Uterus (tissue), 4 donors: ENCODE data around the gene TSPAN33. TPM values are rescaled to one million over a fixed set of nuclear protein-coding genes. Genes with fewer than 3 reads are reported as not detected.

Source experiments
- DNase-seq, 2 donors: peaks; one replicate each; pipeline ENCODE4 v3.0.0-alpha.2; 2019 to 2020
- H3K27ac ChIP-seq, 2 donors: fragments of 200-600 bp; sonication (generic); 1 replicate in 1 of 2; 2 replicates in 1 of 2; pipeline ENCODE4 v1.5.1; 2016 to 2018
- H3K27me3 ChIP-seq, 2 donors: fragments of 200-600 bp; sonication (generic); one replicate each; pipeline ENCODE4 v1.5.1; 2018 to 2019; ENCODE audit warnings: control low read depth in 1 of 2
- H3K36me3 ChIP-seq, 2 donors: fragments of 200-600 bp; sonication (generic); one replicate each; pipeline ENCODE4 v1.5.1; 2019; ENCODE audit warnings: control low read depth in 1 of 2
- H3K4me1 ChIP-seq, 2 donors: fragments of 200-600 bp; sonication (generic); one replicate each; pipeline ENCODE4 v1.5.1; 2018 to 2019; ENCODE audit warnings: control low read depth in 1 of 2
- H3K4me3 ChIP-seq, 2 donors: fragments of 200-600 bp; sonication (generic); 1 replicate in 1 of 2; 2 replicates in 1 of 2; pipeline ENCODE4 v1.5.1; 2018 to 2019; ENCODE audit warnings: mild to moderate bottlenecking in 1 of 2
- H3K9me3 ChIP-seq, 2 donors: fragments of 200-600 bp; sonication (generic); one replicate each; pipeline ENCODE4 v1.5.1; 2019; ENCODE audit warnings: control low read depth in 1 of 2
- CTCF ChIP-seq, 4 experiments: fragments of 200-600 bp in 2 of 4; fragments of 450-650 bp in 2 of 4; sonication (generic) in 2 of 4; IDR thresholded peaks; one replicate each; pipeline ENCODE4 v1.5.1; 2016 to 2019; ENCODE audit warnings: antibody characterized with exemption in 4 of 4, mild to moderate bottlenecking in 2 of 4, moderate library complexity in 1 of 4
- POLR2A ChIP-seq, 2 donors: fragments of 450-650 bp; IDR thresholded peaks; one replicate each; pipeline ENCODE4 v1.6.1; 2016; ENCODE audit warnings: antibody characterized with exemption in 2 of 2, mild to moderate bottlenecking in 1 of 2, moderate library complexity in 1 of 2
- intact Hi-C: fragments of 100-400 bp; cut with DNase I; formaldehyde crosslinking; loops from one replicate; pipeline ENCODE4 v1.15.1; 2023; ENCODE audit warnings: low total_unique reads
- total RNA-seq, 4 donors: library from RNA; depleted of rRNA in 3 of 4; stranded (reverse); fragments of >200 nt in 3 of 4; gene quantifications; one replicate each; pipeline versions ENCODE4 v1.1.0 to v1.2.4, GENCODE V29; 2014 to 2023
- donor health status: DM: yes; HTN: yes; CAD: no.

The TSPAN33 gene
- total RNA-seq: 1 to 10 TPM in 2 of 4 donors, not detected in 2; 3.9 to 7.0 TPM

GRCh38 chr7:129144095-129144833, at the start of gene TSPAN33:
Gene TSPAN33, plus strand, starts transcription at chr7:129144707. Its CDS starts 274 bp downstream, at chr7:129144981.
- no peak for TF ChIP-seq CTCF (IDR thresholded peaks at IDR 0.05)
- no peak for TF ChIP-seq POLR2A (IDR thresholded peaks at IDR 0.05)
- peak within 1 kb of the TSS; percentile 28 to 36 for H3K4me3 ChIP-seq
- H3K36me3 ChIP-seq: no peaks in the 10 kb centered on the region
- intact Hi-C loops: no loop called here
- H3K27me3 ChIP-seq: peaks cover 0 to 7% of the 10 kb centered on the region in 2 donors
- peaks cover 0 to 4% of the 10 kb centered on the region in 2 donors for H3K4me1 ChIP-seq
- H3K9me3 ChIP-seq: no peaks in the 10 kb centered on the region
- peak; percentile 46 to 67 for DNase-seq
- H3K27ac ChIP-seq: no peak within 1 kb of the TSS

GRCh38 chr7:129095258-129095657, 49.2 kb upstream of the TSPAN33 start:
- DNase-seq: no peak
- H3K27ac ChIP-seq: no peak overlapping the region
- H3K36me3 ChIP-seq: no peaks in the 10 kb centered on the region
- TF ChIP-seq CTCF (IDR thresholded peaks at IDR 0.05): no peak
- TF ChIP-seq POLR2A (IDR thresholded peaks at IDR 0.05): no peak
- intact Hi-C loops: no loop called here
- no peaks in the 10 kb centered on the region for H3K4me1 ChIP-seq
- H3K27me3 ChIP-seq: no peaks in the 10 kb centered on the region
- no peak overlapping the region for H3K4me3 ChIP-seq
- H3K9me3 ChIP-seq: no peaks in the 10 kb centered on the region

GRCh38 chr7:129098409-129099084, 46.0 kb upstream of the TSPAN33 start:
- no peak overlapping the region for H3K27ac ChIP-seq
- H3K4me3 ChIP-seq: no peak overlapping the region
- DNase-seq: no peak
- TF ChIP-seq POLR2A (IDR thresholded peaks at IDR 0.05) (no peak), CTCF (IDR thresholded peaks at IDR 0.05) (no peak)
- intact Hi-C loops: no loop called here
- no peaks in the 10 kb centered on the region for H3K36me3 ChIP-seq
- no peaks in the 10 kb centered on the region for H3K9me3 ChIP-seq
- H3K27me3 ChIP-seq: no peaks in the 10 kb centered on the region
- H3K4me1 ChIP-seq: no peaks in the 10 kb centered on the region

GRCh38 chr7:129100827-129101166, 43.7 kb upstream of the TSPAN33 start:
- H3K4me1 ChIP-seq: no peaks in the 10 kb centered on the region
- H3K36me3 ChIP-seq: no peaks in the 10 kb centered on the region
- H3K4me3 ChIP-seq: no peak overlapping the region
- H3K27me3 ChIP-seq: no peaks in the 10 kb centered on the region
- intact Hi-C loops: no loop called here
- no peak overlapping the region for H3K27ac ChIP-seq
- H3K9me3 ChIP-seq: no peaks in the 10 kb centered on the region
- no peak for TF ChIP-seq CTCF (IDR thresholded peaks at IDR 0.05)
- TF ChIP-seq POLR2A (IDR thresholded peaks at IDR 0.05): no peak
- DNase-seq: no peak

GRCh38 chr7:129101746-129102145, 42.8 kb upstream of the TSPAN33 start:
- no peak overlapping the region for H3K4me3 ChIP-seq
- no peaks in the 10 kb centered on the region for H3K27me3 ChIP-seq
- intact Hi-C loops: no loop called here
- no peak overlapping the region for H3K27ac ChIP-seq
- TF ChIP-seq POLR2A (IDR thresholded peaks at IDR 0.05) (no peak), CTCF (IDR thresholded peaks at IDR 0.05) (no peak)
- H3K9me3 ChIP-seq: no peaks in the 10 kb centered on the region
- no peaks in the 10 kb centered on the region for H3K4me1 ChIP-seq
- no peaks in the 10 kb centered on the region for H3K36me3 ChIP-seq
- DNase-seq: no peak
